Measurements from ENCODE around the gene EIF5B. TPM values are rescaled to one million over a fixed set of nuclear protein-coding genes. Genes with fewer than 3 reads are reported as not detected.

Gene EIF5B
- total and polyA plus RNA-seq, 2 of the 8 experiments (the other 6 are each of a cell fraction or from before 2014, with no cell fraction given): 10.7 to 64.5 TPM

- TF ChIP-seq ASH2L (IDR thresholded peaks at IDR 0.05; ENCODE audit: low read length) (no peak), ZNF274 (IDR thresholded peaks at IDR 0.05; ENCODE audit: borderline replicate concordance, extremely low read depth, low read length) (no peak), EGR1 (IDR thresholded peaks at IDR 0.05; ENCODE audit: borderline replicate concordance, low read depth, low read length) (no peak), CHD2 (IDR thresholded peaks at IDR 0.05; ENCODE audit: low read length) (no peak), TBP (IDR thresholded peaks at IDR 0.05; ENCODE audit: low read depth, low read length) (no peak)
These were observed 58.5 kb downstream of the EIF5B start (continued) for GRCh38 chr2:99395589-99396130.

All from H1 (cell line).